Measurements from ENCODE around the gene C10orf53.
"Not testable (repeated sequence)": the region's sequence is repeated elsewhere in the genome, so short reads cannot be mapped to it uniquely, and the experiment has no call there.

The C10orf53 gene

GRCh38 chr10:49688920-49689319, 9.5 kb downstream of the C10orf53 start:
- DNase-seq: no peak

GRCh38 chr10:49689882-49690510, 10.5 kb downstream of the C10orf53 start:
- no peak for DNase-seq

- DNase-seq: no peak
Measured at GRCh38 chr10:49690698-49691356, 11.4 kb downstream of the C10orf53 start.

GRCh38 chr10:49691588-49691987, 12.1 kb downstream of the C10orf53 start:
- DNase-seq: no peak

- no peak for DNase-seq
Measured at GRCh38 chr10:49694466-49694865, 15.0 kb downstream of the C10orf53 start.

GRCh38 chr10:49696311-49696710, 16.9 kb downstream of the C10orf53 start:
- no peak for DNase-seq

GRCh38 chr10:49698679-49699078, 19.2 kb downstream of the C10orf53 start:
- no peak for DNase-seq

GRCh38 chr10:49700211-49700610, 20.8 kb downstream of the C10orf53 start:
- no peak for DNase-seq

GRCh38 chr10:49700997-49701396, 21.5 kb downstream of the C10orf53 start:
- no peak for DNase-seq

- DNase-seq: no peak
Measured at GRCh38 chr10:49707585-49707984, 28.1 kb downstream of the C10orf53 start.

GRCh38 chr10:49709934-49710333, 30.5 kb downstream of the C10orf53 start:
- DNase-seq: no peak

GRCh38 chr10:49710966-49711365, 31.5 kb downstream of the C10orf53 start:
- no peak for DNase-seq

- DNase-seq: no peak
Measured at GRCh38 chr10:49711481-49711880, 32.0 kb downstream of the C10orf53 start.

GRCh38 chr10:49713266-49713665, 33.8 kb downstream of the C10orf53 start:
- DNase-seq: no peak

GRCh38 chr10:49715157-49715556, 35.7 kb downstream of the C10orf53 start:
- not testable (repeated sequence) for DNase-seq

- no peak for DNase-seq
Measured at GRCh38 chr10:49726593-49726992, 47.1 kb downstream of the C10orf53 start.

GRCh38 chr10:49733866-49734265, 54.4 kb downstream of the C10orf53 start:
- no peak for DNase-seq

- DNase-seq: no peak
Measured at GRCh38 chr10:49734676-49735075, 55.2 kb downstream of the C10orf53 start.

- no peak for DNase-seq
Measured at GRCh38 chr10:49735161-49735560, 55.7 kb downstream of the C10orf53 start.

- no peak for DNase-seq
Measured at GRCh38 chr10:49735848-49736563, 56.6 kb downstream of the C10orf53 start.

- DNase-seq: no peak
Measured at GRCh38 chr10:49736564-49737113, 57.2 kb downstream of the C10orf53 start.

- no peak for DNase-seq
Measured at GRCh38 chr10:49737474-49738201, 58.2 kb downstream of the C10orf53 start.

Data from right forelimb (tissue), 1 donor.